GM18873 (cell line): ENCODE results near the gene HINFP.
"Not testable (repeated sequence)": the region's sequence is repeated elsewhere in the genome, so short reads cannot be mapped to it uniquely, and the experiment has no call there.

Experiments
- ATAC-seq: cut with Tn5 transposase; IDR thresholded peaks from one replicate; pipeline ENCODE4 v1.9.1; 2021; ENCODE audit warnings: mild to moderate bottlenecking, moderate library complexity, moderate number of reproducible peaks; ENCODE audit not compliant: unreplicated experiment, low FRiP score

The HINFP gene

DNA sequence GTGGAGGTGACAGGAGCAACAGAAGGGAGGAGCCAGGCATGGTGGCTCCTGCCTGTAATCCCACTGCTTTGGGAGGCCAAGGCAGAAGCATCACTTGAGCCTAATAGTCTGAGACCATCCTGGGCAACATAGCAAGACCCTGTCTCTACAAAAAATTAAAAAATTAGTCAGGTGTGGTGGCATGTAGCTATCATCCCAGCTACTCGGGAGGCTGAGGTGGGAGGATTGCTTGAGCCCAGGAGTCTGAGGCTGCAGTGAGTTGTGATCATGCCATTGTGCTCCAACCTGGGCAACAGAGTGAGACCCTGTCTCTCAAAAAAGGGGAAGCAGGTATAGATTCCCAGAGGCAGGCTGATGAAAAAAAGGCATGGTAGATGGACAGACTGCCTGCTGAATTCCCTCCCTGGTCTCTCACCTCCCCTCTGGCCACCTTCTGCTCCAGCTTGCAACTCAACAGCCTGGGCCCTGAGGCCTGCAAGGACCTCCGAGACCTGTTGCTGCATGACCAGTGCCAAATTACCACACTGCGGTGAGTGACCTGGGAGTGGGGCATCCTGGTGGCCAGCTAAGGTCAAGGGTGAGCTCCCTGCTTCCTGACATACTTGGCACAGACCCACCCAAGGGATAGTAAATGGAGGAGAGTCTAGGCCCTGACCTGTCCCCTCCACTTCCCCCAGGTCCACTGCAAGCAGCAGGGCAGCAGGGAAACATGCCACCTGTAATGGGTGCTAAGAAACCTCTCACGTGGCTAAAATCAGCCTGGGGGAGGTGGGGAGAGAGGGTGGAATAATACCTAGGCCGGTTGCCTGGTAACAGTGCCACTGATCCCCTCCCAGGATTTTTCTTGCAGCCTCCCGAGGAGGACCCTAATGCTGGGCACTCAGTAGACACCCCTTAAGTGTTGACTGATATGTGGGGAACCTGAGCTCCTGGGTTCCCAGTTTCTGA lies 59.6 kb downstream of the HINFP start:
- ATAC-seq, result no peak

DNA sequence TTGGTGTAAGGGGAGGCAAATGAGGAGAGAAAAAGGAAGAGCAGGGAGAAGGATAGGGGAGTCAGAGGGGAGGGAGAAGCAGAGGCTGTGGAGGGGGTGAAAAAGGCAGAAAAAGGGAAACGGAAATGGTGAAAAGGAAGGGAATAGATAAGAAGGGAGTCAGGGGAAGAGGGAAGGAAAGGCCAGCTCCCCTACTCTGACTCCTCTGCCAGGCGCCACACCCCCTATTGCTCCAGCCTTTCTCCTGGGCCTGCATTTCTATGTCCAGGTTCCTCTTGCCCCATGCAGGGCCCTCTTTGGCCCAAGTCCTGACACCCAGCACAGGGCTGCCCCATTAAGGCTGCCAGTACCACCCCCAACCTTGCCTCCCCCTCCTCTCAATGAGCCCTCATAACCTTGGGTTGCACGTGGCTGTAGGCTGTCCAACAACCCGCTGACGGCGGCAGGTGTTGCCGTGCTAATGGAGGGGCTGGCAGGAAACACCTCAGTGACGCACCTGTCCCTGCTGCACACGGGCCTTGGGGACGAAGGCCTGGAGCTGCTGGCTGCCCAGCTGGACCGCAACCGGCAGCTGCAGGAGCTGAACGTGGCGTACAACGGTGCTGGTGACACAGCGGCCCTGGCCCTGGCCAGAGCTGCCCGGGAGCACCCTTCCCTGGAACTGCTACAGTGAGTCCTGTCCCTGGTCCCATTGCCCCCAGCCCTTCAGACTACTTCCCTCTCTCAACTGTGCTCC lies 60.5 kb downstream of the HINFP start:
- no peak for ATAC-seq

DNA sequence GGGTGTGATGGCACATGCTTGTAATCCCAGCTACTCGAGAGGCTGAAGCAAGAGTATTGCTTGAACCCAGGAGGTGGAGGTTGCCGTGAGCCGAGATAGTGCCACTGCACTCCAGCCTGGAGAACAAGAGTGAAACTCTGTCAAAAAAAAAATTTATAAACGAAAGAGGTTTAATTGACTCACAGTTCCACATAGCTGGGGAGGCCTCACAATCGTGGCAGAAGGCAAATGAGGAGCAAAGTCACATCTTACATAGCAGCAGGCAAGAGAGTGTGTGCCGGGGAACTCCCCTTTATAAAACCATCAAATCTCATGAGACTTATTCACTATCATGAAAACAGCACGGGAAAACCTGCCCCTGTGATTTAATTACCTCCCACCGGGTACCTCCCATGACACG lies 63.0 kb downstream of the HINFP start:
- not testable (repeated sequence) for ATAC-seq
